Activated CD8-positive, alpha-beta memory T cell treated with anti-CD3 and anti-CD28 coated beads, Interleukin-2, amount 50 U/mL, for 24 hours (primary cell): Measurements from ENCODE around the gene LALBA.
"Not testable (repeated sequence)": the region's sequence is repeated elsewhere in the genome, so short reads cannot be mapped to it uniquely, and the experiment has no call there.

Source experiments
- DNase-seq: peaks from one replicate; pipeline ENCODE4 v3.0.0-alpha.2; 2020; ENCODE audit errors: extremely low read depth

Gene LALBA

DNA sequence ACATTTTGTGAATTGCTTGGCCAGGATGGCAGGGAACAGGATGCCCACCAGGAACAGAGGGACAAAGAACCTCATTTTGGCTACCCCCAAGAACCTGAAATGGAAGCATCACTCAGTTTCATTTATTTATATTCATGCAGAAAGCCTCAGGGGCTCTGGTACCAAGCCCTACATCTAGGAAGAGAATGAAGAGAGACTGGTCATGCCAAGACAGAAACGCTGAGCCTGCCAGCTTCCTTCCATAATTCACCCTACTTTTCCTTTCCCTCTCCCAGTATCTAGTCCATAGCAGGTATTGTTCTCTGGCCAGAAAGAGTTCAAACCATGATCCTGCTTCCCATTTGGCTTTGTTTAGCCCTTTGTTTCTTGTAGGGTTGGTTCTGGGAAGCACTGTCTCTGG, at the start of gene LALBA:
Gene LALBA, minus strand, starts transcription at position 101 of the 400 bp plus-strand sequence. Its CDS starts 26 bp downstream, at position 75.
- no peak for DNase-seq

DNA sequence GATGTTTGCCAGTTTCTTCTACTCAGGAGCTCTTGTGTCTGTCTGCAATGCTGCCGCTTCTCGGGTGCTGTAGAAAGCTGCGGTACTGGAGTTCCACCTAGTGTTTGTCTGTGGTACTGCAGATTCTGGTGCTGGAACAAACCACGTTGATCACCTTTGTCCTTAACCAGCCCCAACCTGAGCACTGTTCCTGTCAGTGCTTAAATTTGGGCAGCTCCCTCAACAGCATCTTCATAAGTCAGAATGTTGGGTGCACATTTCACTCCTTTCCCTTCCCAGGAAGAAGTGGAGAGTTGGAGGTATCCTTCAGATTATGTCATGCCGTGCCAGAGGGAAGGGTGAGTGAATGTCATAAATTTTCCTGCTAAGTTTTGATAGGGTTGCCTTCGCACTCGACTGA, 48.7 kb upstream of the LALBA start:
- peak; percentile 48 for DNase-seq

DNA sequence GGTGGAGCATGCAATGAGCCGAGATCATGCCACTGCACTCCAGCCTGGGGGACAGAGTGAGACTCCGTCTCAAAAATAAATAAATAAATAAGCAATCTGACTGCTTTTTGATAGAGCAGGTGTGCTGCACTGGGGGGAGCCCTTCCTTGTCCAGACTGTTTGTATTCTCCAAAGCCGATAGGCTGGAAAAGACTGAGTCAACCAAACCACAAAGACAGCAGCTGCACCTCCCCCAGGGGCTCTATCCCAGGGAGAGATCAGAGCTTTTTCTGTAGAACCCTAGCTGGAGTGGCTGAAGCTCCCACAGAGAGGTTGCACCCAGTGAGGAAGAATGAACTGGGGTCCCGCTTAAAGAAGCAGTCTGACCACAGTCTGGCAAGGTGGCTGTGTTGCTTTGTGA, 45.8 kb upstream of the LALBA start:
- DNase-seq = no peak

DNA sequence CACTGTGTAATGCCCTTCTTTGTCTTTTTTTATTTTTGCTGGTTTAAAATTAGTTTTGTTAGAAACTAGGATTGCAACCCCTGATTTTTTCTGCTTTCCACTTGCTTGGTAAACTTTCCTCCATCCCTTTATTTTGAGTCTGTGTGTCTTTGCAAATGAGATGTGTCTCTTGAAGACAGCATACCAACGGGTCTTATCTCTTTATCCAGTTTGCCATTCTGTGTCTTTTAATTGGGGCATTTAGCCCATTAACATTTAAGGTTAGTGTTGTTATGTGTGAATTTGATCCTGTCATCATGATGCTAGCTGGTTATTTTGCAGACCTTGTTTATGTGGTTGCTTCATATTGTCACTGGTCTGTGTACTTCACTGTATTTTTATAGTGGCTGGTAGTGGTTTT, 43.5 kb upstream of the LALBA start:
- no peak for DNase-seq

DNA sequence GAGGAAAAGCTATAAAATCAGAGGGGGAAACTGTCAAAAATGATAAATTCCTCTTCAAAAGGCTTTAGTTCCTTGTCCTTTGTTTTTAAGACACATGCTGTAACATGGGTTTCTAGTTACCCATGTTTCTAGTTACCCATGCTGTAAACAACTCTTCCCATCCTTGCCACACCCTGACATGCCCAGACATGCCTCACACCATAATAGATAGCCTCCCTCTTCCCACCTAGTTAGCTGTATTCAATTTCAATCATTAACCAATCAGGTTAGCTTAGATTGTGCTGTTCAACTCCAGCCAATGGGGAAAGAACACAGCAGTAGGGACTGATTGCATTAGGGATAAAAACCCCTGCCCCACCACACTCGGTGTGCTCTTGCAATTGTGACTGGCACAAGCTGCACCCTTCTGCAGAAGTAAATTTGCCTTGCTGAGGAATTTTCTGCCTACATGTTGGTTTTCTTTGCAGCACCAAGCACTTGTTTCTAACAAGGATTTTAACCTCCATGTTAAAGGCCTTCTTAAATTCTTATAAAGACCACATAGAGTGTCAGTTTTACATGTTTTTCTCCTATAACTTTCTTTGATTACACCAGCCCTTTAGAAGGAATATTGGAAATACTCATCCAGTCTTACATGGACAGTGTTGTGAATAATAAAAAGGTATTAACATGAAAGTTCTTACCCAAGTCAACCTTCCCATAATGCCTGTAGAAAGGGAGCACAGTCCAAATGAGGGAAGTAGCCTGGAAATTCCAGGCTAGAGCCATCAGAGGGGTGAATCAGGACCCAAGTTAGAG, 32.5 kb upstream of the LALBA start:
- no peak for DNase-seq

DNA sequence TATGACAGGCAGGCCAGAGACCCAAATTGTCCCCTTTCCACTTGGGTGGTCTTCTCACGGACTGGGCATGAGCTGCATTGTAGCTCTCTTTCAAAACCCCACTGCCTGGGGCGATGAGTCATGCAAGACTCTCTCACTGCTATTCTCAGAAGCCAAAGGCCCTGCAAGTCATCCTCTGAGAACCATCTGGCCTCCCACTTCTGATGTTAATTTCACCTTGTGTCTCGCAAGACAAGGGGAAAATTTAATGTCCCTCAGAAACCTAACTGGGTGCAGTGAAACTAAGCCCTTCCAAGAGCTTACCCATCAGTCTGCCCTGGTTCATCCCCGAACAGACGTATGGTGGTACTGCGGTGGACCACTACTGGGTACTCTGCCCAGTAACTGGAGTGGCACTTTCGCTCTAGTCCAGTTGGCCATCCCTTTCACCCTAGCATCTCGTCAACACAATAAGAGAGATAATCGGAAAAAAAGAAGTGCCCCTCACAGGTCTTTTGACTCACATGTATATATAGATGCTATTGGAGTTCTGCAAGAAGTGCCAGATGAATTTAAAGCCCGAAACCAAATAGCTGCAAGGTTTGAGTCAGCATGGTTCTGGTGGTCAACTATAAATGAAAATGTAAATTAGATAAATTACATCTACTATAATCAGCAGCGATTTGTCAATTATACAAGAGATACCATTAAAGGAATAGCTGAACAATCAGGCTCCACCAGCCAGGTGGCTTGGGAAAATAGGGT, 31.3 kb upstream of the LALBA start:
- no peak for DNase-seq

DNA sequence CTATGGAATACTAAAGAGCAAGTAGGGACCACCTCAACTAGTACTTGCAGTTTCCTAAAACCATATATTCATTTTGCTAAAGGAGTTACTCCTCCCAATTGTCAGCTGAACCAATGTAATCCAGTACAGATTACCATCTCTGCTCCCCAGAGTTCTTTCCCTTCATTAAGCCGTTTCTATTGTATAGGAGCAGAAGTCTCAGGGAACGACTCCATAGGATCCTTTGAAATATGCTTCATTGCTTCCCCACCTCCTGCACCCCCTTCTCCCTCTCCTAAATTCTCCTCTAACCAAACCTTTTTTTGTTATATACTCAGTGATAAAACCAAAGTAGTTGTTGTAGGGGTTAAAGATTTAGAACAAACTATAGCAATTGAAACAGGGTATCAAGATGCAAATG, 30.7 kb upstream of the LALBA start:
- DNase-seq = no peak

DNA sequence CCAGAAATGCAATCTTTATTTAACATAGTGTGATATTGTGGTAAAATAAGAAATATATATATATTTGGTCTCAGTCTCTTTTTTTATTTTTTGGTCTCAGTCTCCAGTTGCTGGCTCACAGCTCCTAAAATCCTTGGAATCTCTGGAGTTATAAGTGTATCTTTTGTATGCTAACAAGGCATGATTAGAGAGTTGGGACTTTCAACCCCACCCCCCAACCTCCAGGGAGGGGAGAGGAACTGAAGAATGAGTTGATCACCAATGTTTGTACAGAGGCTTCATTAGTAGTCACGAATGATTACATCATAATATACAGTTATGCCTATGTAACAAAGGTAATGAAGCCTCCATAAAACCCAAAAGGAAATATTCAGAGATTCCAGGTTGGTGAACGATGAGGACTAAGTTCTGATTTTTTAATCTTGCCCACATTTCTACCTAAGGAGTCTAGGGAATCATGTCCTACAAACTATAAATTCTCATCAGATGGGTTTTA, 22.8 kb upstream of the LALBA start:
- no peak for DNase-seq

DNA sequence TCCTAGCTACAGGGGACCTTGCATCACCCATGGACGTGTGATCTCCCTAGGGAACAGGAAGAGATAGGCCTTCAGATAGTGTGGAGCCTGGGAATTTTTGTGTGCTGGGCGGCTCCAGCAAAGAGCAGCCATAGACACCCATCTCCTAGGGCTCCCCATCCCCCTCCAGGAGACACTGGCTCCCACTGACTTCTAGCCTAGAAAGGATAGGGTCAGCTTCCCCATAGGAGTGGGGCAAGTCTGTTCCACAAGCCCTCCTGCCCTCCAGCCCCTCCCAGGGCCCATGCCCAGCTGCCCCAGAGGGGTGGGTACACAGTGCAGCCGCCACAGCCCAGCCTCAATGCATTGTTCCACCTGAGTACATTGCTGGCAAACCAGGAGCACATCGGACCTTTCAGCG, 16.5 kb upstream of the LALBA start:
- DNase-seq = no peak

DNA sequence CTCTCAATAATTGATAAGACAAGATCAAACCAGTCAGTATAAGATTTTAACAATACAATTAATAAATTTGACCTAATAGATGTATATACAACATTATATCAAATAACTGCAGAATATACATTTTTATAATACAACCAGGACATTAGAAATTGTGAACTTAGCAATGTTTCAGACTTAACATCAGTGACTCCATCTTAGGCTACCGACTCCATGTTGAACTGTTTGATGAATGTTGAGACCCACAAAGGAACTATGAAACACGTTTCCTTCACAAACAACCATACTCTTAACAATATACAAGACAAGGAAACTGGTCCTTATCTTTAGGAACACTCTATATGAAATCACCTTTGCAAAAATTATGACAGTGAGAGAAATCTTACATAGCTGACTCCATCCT, 13.9 kb upstream of the LALBA start:
- DNase-seq = no peak

DNA sequence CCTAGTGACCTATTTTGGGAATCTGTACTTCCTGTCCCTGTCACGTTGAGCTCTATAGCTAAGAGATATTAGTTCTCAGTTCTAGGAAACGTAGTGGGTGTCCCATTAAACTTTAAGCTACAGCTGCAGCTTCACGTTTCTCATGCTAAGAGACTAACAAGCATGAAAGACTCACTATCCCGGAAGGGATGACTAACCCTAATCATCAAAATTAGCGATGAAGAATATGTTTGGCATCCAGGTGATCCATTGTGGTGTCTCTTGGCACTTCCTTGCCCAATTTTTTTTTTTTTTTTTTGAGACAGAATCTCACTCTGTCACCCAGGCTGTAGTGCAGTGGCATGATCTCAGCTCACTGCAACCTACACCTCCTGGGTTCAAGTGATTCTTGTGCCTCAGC, 11.0 kb upstream of the LALBA start:
- DNase-seq = no peak

DNA sequence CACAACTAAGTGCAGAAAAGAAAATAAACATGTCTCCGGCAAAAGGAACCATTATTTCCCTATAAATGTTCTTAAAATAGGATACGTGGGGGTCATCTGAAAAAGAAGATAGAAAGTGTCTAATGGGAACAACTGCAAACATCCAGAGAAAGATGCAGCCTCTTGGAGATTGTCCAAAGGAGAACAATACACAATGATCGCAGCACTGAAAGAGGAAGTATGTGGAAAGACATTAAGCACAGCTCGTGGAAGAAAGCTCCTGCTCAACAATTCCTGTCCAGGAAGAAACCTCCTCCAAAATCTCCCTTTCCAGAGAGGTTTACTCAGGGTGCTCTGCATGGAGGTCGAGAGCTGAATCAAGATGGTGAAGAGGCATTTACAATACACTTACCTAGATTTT, 2.5 kb upstream of the LALBA start:
- no peak for DNase-seq

DNA sequence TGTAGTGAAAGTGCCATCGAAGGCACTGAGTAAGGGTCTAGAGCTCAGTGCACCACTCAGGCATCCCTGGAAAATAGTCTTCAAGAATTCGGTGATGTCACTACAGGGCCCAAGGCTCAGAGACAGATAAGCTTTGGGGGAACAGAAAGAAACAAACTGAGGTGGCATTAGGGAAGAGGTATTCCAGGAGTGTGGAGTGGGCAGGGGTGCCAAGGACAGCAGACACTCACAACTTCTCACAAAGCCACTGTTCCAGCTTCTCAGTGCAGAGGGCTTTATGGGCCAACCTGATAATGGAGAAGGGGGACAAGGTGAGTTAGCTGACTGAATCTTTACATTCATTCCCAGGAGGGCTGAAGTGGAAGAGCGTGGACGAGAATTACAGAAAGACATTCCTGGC, 2.1 kb downstream of the LALBA start:
- no peak for DNase-seq

DNA sequence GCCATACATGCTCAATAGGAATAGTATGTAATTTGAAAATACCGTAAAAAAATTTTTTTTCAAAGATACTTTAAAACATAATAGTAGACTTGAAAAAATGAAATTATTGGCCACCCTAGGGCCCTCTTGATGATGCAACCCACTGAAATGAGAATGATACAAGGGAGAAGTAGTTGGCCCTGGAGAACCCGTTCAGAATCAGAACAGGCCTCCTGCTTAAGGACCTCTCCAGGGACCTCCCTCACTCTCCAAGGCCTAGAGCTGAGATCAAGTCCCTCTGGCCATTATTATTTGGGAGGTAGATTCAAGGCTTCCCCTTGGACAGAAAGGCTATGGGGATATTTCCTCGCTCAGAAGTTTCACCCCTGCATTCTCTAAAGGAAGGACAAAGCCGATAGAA, 11.9 kb downstream of the LALBA start:
- DNase-seq = no peak

DNA sequence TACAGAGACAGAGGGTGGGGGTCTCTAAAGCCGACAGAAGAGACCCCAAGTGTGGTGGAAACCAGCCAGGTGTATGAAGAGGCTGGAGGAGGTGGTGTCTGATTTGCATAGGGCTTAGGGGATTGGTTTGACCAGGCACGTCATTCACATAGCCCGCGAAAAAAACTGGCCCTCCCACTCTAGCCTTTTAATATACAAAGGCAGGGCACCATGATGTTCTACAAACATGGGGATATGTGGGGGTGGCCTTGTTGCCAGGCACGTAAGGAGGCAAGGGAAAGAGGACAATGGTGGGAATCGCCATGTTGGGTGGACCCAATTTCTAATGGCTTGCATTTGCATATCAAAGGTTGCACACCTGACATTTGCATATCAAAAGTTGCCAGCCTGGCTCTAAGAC, 13.2 kb downstream of the LALBA start:
- DNase-seq = no peak

DNA sequence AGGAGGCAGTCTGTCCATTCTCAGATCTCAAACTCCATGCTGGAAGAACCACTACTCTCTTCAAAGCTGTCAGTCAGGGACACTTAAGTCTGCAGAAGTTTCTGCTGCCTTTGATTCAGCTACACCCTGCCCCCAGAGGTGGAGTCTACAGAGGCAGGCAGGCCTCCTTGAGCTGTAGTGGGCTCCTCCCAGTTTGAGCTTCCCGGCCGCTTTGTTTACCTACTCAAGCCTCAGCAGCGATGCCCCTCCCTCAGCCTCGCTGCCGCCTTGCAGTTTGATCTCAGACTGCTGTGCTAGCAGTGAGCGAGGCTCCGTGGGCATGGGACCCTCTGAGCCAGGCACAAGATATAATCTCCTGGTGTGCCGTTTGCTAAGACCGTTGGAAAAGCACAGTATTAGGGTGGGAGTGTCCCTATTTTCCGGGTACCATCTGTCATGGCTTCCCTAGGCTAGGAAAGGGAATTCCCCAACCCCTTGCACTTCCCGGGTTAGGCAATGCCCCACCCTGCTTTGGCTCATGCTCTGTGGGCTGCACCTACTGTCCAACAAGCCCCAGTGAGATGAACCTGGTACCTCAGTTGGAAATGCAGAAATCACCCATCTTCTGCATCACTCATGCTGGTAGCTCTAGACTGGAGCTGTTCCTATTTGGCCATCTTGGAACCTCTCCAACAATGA, 16.0 kb downstream of the LALBA start:
- not testable (repeated sequence) for DNase-seq

DNA sequence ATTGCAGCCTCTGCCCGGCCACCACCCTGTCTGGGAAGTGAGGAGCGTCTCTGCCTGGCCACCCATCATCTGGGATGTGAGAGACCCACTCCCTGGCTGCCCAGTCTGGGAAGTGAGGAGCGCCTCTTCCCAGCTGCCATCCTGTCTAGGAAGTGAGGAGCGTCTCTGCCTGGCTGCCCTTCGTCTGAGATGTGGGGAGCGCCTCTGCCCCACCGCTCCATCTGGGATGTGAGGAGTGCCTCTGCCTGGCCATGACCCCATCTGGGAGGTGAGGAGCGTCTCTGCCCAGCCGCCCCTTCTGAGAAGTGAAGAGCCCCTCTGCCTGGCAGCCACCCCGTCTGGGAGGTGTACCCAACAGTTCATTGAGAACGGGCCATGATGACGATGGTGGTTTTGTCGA, 18.2 kb downstream of the LALBA start:
- not testable (repeated sequence) for DNase-seq

DNA sequence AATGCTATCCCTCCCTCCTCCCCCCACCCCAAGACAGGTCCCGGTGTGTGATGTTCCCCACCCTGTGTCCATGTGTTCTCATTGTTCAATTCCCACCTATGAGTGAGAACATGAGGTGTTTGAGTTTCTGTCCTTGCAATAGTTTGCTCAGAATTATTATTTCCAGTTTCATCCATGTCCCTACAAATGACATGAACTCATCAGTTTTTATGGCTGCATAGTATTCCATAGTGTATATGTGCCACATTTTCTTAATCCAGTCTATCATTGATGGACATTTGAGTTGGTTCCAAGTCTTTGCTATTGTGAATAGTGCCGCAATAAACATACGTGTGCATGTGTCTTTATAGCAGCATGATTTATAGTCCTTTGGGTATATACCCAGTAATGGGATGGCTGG, 22.8 kb downstream of the LALBA start:
- not testable (repeated sequence) for DNase-seq

DNA sequence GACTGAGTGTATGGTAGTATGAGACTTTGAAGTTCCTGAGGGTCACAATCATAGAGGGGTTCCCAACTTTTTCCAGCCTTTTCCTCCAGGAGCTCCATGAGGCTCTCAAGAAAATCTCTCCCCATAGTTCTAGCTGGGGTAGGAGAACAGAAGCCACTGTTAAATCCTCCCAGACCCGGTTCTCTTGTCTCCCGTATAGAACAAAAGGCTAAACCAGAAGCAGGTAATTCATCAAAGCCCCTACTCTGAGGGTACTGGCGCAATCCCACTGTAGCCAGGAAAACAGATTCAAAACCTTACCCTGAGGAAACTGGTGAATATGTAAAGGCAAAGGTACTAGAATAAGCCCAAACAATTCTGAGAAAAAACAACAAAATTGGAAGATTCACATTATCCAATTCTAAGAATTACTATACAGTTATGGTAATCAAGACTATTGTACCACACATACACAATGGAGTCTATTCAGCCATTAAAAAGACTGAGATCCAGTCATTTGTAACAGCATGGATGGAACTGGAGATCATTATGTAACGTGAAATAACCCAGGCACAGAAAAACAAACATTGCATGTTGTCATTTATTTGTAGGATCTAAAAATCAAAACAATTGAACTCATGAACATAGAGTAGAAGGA, 23.9 kb downstream of the LALBA start:
- no peak for DNase-seq

DNA sequence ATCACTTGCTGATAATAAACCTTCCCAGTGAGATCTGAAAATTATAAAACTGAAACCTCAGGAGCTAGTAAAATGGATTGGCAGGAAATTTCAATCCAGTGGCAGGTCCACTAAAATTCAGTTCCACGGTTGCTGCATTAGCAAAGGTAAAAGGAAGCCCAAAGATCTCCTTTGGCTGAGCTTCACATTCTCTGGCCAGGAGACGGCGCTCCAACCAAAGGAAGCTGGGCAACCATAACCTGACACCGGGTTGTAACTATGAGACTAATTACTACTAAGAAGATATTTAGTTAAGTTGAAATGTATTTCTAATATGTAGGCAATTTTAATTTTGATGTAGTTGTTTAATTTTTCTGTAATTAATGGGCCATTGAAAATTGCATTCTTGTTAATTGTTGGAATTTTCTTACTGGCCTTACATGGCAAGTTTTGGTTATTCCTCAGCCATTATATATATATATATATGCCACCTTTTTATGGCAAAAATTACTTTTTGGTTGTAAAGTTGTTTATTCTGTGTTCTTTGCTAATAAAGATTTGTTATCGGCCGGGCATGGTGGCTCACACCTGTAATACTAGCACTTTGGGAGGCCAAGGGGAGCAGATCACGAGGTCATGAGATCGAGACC, 27.4 kb downstream of the LALBA start:
- DNase-seq = peak; percentile 17

DNA sequence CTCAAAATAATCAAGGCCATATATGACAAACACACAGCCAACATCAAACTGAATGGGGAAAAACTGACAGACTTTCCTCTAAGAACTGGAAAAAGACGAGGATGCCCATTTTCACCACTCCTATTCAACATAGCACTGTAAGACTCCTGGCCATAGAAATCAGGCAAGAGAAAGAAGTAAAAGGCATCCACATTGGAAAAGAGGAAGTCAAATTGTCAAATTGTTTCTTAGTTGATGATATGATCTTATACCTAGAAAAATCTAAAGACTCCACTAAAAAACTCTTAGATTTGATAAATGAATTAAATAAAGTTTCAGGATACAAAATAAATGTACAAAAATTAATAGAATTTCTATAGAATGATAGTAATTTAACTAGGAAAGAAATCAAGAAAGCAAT, 33.2 kb downstream of the LALBA start:
- no peak for DNase-seq

DNA sequence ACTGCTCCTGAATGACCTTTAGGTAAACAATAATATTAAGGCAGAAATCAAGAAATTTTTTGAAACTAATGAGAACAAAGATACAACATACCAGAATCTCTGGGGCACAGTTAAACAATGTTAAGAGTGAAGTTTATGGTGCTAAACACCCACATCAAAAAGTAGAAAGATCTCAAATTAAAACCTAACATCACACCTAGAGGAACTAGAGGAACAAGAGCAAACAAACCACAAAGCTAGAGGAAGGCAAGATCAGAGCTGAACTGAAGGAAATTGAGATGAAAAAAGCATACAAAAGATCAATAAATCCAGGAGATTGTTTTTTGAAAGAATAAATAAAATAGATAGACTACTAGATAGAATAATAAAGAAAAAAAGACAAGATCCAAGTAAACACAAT, 37.2 kb downstream of the LALBA start:
- DNase-seq = no peak
